Esophagus muscularis mucosa (tissue), 4 donors: ENCODE measurements around the gene ECD. TPM values are rescaled to one million over a fixed set of nuclear protein-coding genes. Genes with fewer than 3 reads are reported as not detected.
A peak's percentile ranks its signal among the peaks of the same experiment; 100 is the strongest.

ENCODE experiments used
- DNase-seq: peaks from one replicate; pipeline ENCODE4 v3.0.0-alpha.2; 2017; ENCODE audit errors: extremely low spot score
- H3K27ac ChIP-seq, 4 donors: fragments of 200-600 bp; sonication (generic); replicated peaks in 1 of 4; 1 replicate in 3 of 4; 2 replicates in 1 of 4; pipeline ENCODE4 v1.5.1; 2016 to 2019; ENCODE audit warnings: mild to moderate bottlenecking in 1 of 4
- H3K27me3 ChIP-seq, 4 donors: fragments of 200-600 bp; sonication (generic); one replicate each; pipeline versions ENCODE4 v1.5.1 to v1.6.0; 2016 to 2019
- H3K36me3 ChIP-seq, 4 donors: fragments of 200-600 bp; sonication (generic); one replicate each; pipeline ENCODE4 v1.5.1; 2016 to 2019
- H3K4me1 ChIP-seq, 4 donors: fragments of 200-600 bp; sonication (generic); one replicate each; pipeline ENCODE4 v1.5.1; 2016 to 2019
- H3K4me3 ChIP-seq, 4 donors: fragments of 200-600 bp; sonication (generic); 1 replicate in 2 of 4; 2 replicates in 2 of 4; pipeline ENCODE4 v1.5.1; 2016 to 2019; ENCODE audit warnings: mild to moderate bottlenecking in 4 of 4, moderate library complexity in 1 of 4
- H3K9me3 ChIP-seq, 4 donors: fragments of 200-600 bp; sonication (generic); 1 replicate in 3 of 4; 2 replicates in 1 of 4; pipeline ENCODE4 v1.5.1; 2016 to 2019
- CTCF ChIP-seq, 3 experiments: fragments of 200-600 bp in 2 of 3; fragments of 450-650 bp in 1 of 3; sonication (generic) in 2 of 3; IDR thresholded peaks; one replicate each; pipeline ENCODE4 v1.5.1; 2017 to 2019; ENCODE audit warnings: antibody characterized with exemption in 3 of 3, mild to moderate bottlenecking in 2 of 3, moderate library complexity in 1 of 3
- EP300 ChIP-seq: sonication (generic); formaldehyde crosslinking; IDR thresholded peaks from one replicate; pipeline ENCODE4 v1.6.1; 2017; ENCODE audit warnings: antibody characterized with exemption
- POLR2A ChIP-seq: fragments of 450-650 bp; IDR thresholded peaks from one replicate; pipeline ENCODE4 v1.6.1; 2017; ENCODE audit warnings: antibody characterized with exemption, moderate library complexity, mild to moderate bottlenecking, low read depth
- POLR2AphosphoS5 ChIP-seq, 2 donors: sonication (generic); formaldehyde crosslinking; IDR thresholded peaks; one replicate each; pipeline ENCODE4 v1.6.1; 2017; ENCODE audit warnings: antibody characterized with exemption in 2 of 2
- WGBS: methylation state at CpG from one replicate; pipeline ENCODE4 v1.1.5; 2018; 5-methylcytosine and 5-hydroxymethylcytosine counted together
- intact Hi-C: fragments of 100-400 bp; cut with DNase I; formaldehyde crosslinking; loops from one replicate; pipeline ENCODE4 v1.15.1; 2023
- total RNA-seq, 4 donors: library from RNA; depleted of rRNA; stranded (reverse); fragments of >200 nt; gene quantifications; one replicate each; pipeline versions ENCODE4 v1.1.0 to v1.2.1, GENCODE V29; 2016

ECD gene
- total RNA-seq, 4 donors from 2014 or later: 22.7 to 30.3 (median 25.5) TPM

DNA sequence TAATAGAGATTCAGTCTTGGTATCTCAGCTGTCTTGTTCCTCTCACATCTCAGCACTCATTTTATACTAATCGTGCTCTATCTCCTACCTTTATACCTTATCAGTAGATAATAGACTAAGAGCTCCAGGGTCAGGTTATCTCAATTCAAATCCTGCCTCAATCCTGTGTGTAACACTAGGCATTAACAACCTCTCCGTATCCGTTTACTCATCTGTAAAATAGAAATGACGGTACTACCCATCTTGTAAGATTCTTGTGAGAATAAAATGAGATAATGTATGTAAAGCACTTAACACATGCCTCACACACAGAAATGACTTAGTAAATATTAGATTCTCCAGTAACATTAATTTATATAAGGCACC lies 70.5 kb downstream of the ECD start:
- H3K4me3 ChIP-seq: peak overlapping the region; percentile 68 to 96 (median 76)
- intact Hi-C loops: loop anchor here (2.0 kb wide), 1 partner anchor 14 kb away; the partner anchor contains the start of gene NUDT13
- DNase-seq: no peak
- H3K9me3 ChIP-seq: no peaks in the 10 kb centered on the region
- no peak for TF ChIP-seq EP300
- TF ChIP-seq POLR2AphosphoS5 (IDR thresholded peaks at IDR 0.05): no peak
- no peak for TF ChIP-seq POLR2A
- TF ChIP-seq CTCF (IDR thresholded peaks at IDR 0.05): no peak
- peak overlapping the region; percentile 94 to 99 (median 94) for H3K27ac ChIP-seq
- WGBS: 48% methylated on average over 4 of the region's 4 CpGs
- peaks cover 0 to 4% (median 0%) of the 10 kb centered on the region in 4 donors for H3K36me3 ChIP-seq
- no peaks in the 10 kb centered on the region for H3K27me3 ChIP-seq
- H3K4me1 ChIP-seq: peaks cover 24 to 30% (median 27%) of the 10 kb centered on the region in 4 donors

- peak; percentile 100 for DNase-seq
- peak; percentile 95 for TF ChIP-seq POLR2A
- TF ChIP-seq POLR2AphosphoS5 (IDR thresholded peaks at IDR 0.05): peak; percentile 94 to 99
- no peak for TF ChIP-seq EP300
- TF ChIP-seq CTCF (IDR thresholded peaks at IDR 0.05): peak; percentile 62 to 75 (median 74)
- peaks cover 24 to 32% (median 30%) of the 10 kb centered on the region in 4 donors for H3K4me1 ChIP-seq
- no peaks in the 10 kb centered on the region for H3K27me3 ChIP-seq
- no peaks in the 10 kb centered on the region for H3K9me3 ChIP-seq
- H3K36me3 ChIP-seq: peaks cover 0 to 4% (median 0%) of the 10 kb centered on the region in 4 donors
- H3K27ac ChIP-seq: peak within 1 kb of the TSS; percentile 94 to 99 (median 94)
- intact Hi-C loops: loop anchor here (1.0 to 2.0 kb wide), 2 partner anchors 14 to 63 kb away; partner anchors contain the start of gene NUDT13
- peak within 1 kb of the TSS; percentile 68 to 96 (median 76) for H3K4me3 ChIP-seq
- WGBS: under 1% methylated on average over 47 of the region's 75 CpGs
Measured at GRCh38 chr10:73096449-73097304, 71.1 kb downstream of the ECD start, which contains the start of gene P4HA1. Gene P4HA1 (minus strand): TSS chr10:73096866. CDS start chr10:73074883, 21,983 bp downstream.

DNA sequence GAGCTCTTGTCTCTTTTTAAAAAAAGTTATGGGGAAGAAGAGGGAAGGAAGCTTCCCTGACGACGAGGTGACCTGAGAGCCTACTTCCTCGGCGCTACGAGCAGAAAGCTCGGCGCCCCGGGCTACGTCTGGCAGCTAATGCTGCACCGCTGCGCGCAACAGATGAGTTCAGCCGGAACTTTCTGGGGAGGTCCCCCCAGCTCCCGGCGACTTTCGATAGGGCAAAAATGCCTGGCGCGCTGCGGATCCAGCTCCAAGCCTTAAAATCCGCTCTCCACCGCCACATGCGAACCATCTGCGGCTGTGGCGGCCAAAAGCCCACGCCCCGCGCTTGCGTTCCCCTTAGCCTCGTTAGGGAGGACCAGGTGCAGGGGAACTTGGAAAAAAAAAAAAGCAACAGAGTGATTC lies 71.8 kb downstream of the ECD start:
- Histone ChIP-seq H3K9me3 (no peaks in the 10 kb centered on the region), H3K27ac (peak overlapping the region; percentile 94 to 99 (median 94)), H3K4me1 (peaks cover 24 to 35% (median 31%) of the 10 kb centered on the region in 4 donors), H3K27me3 (no peaks in the 10 kb centered on the region), H3K4me3 (peak overlapping the region; percentile 68 to 96 (median 76)), H3K36me3 (peaks cover 0 to 4% (median 0%) of the 10 kb centered on the region in 4 donors)
- WGBS: 0% methylated on average over 9 of the region's 29 CpGs
- intact Hi-C loops: loop anchor here (1.0 to 2.0 kb wide), 2 partner anchors 15 to 63 kb away; partner anchors contain the start of gene NUDT13
- TF ChIP-seq CTCF (IDR thresholded peaks at IDR 0.05) (no peak), EP300 (no peak), POLR2AphosphoS5 (IDR thresholded peaks at IDR 0.05) (peak in 1 of 2 donors; percentile 61), POLR2A (peak; percentile 41)
- DNase-seq: peak; percentile 92

DNA sequence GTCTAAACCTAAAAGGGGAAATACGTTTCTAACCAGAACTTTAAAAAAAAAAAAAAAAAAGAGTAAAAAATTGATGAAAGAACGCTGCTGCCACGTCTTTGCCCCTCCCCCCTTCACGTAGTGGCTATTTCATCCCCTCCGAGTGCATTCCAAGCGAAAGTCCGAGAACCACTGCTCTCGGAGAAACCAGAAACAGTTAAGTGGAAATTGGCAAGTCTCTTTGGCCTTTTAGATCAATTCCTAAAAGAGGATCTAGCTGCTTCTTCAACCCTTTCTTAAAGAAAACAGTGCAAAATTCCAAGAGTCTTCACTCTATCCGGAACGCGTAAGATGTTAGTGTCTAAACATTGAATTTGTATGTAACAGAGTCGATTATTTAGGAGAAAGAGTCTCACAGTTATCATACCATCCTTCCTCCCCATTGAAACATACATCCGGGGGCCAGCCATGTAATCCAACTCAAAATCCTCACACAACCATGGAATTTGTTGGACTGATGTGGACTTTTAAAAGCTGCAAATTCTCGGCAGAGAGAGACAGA lies 72.3 kb downstream of the ECD start:
- TF ChIP-seq POLR2AphosphoS5 (IDR thresholded peaks at IDR 0.05): peak in 1 of 2 donors; percentile 54
- TF ChIP-seq EP300: no peak
- Histone ChIP-seq H3K4me1 (peaks cover 24 to 35% (median 31%) of the 10 kb centered on the region in 4 donors), H3K27me3 (no peaks in the 10 kb centered on the region), H3K4me3 (peak overlapping the region; percentile 68 to 96 (median 76)), H3K27ac (peak overlapping the region; percentile 94 to 99 (median 94)), H3K9me3 (no peaks in the 10 kb centered on the region), H3K36me3 (peaks cover 0 to 4% (median 0%) of the 10 kb centered on the region in 4 donors)
- WGBS: 0% methylated on average over 14 of the region's 14 CpGs
- intact Hi-C loops: loop anchor here (1.0 to 2.0 kb wide), 2 partner anchors 15 to 64 kb away; partner anchors contain the start of gene NUDT13
- DNase-seq: no peak
